GM18498 (cell line): Measurements from ENCODE around the gene MAP3K14.

ENCODE experiments used
- ATAC-seq: cut with Tn5 transposase; IDR thresholded peaks from one replicate; pipeline ENCODE4 v1.9.1; 2021; ENCODE audit warnings: mild to moderate bottlenecking, moderate library complexity; ENCODE audit not compliant: unreplicated experiment

Gene MAP3K14

DNA sequence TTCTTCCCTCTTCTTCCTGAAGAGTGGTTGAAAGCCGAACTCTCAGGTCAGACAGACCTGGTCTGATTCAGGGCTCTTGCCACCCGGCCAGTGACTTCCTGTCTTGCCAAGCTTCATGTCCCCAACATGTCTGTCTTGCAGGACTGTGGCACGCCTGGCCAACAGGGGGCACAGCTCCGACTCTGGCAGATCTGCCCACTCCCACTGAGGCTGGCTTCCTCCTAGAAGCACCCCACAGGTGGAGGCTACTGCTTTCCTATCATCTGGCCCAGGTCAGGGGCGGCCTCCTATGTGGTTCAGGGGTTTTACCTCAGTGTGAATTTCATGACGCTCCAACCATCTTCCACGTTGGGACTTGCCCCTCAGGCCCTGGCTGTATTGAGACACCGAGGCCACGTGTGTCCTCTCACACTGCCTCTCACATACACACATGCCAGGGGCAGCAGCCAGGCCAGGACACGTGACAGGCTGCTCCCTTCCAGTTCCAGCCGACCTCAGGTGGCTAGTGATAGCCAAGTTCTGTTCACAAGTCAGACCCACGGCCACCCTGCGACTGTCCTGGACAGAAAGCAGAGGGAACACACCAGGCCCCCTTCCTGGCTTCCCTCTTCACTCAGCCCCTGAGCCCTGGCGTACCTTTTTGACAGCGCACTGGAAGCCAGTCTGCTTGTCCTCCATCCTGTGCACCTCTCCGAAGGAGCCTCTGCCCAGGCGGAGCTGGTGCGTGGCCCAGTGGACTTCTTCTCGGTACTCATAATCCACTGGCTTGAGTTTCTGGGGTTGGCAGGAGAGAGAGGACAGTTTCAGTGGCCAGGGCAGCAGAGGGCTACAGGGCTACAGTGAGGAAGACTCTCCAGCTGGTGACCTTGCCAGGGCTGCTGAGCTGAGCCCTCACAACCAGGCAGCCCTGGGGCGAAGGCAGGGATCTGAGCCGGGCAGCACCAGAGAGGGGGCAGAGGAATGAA, 32.4 kb downstream of the MAP3K14 start:
- ATAC-seq: no peak

GRCh38 chr17:45283711-45284110, 33.1 kb downstream of the MAP3K14 start:
- no peak for ATAC-seq

DNA sequence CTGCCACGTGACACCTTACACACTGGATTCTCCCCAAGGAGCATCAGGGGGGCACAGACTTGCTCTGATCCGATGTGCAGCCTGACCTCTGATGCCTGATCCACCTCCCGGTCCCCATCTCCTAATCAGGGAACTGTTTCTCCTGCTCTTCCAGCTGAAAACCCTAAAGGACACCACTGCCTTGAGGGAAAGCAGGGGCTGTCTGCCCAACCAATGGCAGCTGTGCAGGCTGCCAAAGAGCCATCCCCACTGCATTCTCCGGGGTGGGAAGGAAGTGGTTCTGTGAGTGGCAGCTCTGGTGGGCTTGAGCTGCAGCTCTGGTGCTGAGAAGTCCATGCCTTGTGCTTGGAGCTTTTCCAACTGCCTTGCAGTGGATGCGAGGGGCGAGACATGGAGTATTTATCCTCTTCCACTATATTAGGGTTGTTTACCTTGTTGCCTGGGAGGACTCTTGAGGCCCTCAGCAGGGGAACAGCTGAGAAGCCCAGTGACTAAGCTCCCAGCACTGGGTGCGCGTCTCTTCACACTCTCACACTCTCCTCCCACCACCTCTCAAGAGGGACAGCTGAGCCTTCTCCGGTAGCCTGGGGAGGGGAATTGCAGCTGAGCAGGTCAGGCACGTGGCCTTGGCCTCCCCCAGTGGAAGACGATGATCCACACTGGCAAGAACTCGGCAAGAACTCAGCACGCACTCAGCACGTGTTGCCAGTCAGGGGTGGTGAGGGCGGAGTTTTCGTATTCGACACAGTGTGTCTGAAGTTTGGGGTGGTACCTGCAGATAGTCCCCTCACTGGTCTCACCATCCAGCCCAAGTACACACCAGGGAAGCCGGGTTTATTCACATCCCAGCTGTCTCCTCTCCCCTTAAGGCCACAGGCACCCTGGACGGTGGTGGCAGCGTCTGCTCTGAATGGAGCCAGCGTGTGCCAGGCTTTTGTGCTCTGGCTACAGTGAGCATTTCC, 33.9 kb downstream of the MAP3K14 start:
- ATAC-seq: no peak

GRCh38 chr17:45279898-45280297, 36.9 kb downstream of the MAP3K14 start:
- ATAC-seq: no peak

- no peak for ATAC-seq
These were observed 38.8 kb downstream of the MAP3K14 start for GRCh38 chr17:45277992-45278391.

GRCh38 chr17:45277216-45277849, 39.5 kb downstream of the MAP3K14 start:
- no peak for ATAC-seq

GRCh38 chr17:45276031-45276430, 40.8 kb downstream of the MAP3K14 start:
- ATAC-seq: no peak

GRCh38 chr17:45274033-45274432, 42.8 kb downstream of the MAP3K14 start:
- ATAC-seq: no peak

DNA sequence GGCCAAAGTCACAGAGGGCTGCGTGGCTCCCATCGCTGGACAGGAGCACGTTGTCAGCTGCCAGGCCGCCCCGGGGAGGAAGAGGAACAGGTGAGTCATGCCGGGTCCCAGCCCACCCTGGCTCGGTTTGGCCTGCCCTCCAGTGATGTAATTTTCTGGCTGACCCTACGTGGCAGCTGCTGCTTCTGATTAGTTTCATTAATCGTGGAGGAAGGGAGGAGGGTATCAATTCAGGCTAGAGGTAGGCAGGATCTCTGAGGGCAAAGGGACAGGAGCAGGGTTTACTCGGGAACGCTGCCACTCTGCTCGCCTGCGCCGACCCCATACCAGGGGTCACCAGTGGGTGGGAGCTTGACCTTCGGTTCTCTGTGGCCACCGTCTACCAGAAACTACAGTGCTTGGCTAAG, 43.3 kb downstream of the MAP3K14 start:
- ATAC-seq: no peak

DNA sequence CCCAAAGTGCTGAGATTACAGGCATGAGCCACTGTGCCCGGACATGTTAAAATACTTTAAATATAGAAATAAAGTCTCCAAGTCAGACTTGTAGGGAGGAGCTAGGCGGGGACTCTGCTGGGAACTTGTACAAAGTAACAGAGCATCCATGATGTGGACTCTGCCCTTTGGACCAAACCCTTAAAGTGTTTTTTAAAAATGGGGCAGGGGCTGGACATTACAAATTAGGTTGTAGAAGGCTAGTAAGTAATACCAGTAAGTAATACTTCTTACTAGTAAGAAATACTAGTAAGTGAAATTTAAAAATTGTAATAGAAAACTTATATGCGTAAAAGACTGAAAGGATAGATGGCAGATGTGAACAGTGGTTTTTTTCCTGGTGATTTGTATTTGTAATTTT, 45.2 kb downstream of the MAP3K14 start:
- no peak for ATAC-seq

DNA sequence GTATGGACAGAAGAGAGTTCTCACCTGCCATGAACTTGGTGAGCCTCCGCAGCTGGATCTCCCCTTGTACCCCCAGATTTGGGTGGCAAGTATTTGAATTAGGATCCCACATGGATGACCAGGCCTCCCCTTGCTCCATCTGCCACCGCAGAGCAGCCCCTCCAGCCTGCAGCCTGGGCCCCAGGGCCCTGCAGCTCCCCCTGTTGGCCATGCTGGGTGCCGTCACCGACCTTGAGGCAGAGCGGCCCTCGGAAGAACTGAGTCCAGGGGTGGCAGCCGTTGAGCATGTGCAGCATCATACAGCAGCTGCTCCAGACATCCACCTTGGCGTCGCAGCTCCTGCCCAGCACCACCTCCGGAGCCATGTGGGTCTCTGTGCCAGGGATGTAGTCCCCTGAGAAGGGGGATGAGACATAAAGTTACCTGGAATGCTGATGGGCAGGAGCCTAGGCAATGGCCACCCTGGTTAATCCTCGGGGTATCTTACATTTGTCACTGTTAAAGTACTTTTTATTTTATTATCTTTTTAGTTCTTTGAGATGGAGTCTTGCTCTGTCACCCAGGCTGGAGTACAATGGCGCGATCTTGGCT, 45.9 kb downstream of the MAP3K14 start:
- no peak for ATAC-seq

DNA sequence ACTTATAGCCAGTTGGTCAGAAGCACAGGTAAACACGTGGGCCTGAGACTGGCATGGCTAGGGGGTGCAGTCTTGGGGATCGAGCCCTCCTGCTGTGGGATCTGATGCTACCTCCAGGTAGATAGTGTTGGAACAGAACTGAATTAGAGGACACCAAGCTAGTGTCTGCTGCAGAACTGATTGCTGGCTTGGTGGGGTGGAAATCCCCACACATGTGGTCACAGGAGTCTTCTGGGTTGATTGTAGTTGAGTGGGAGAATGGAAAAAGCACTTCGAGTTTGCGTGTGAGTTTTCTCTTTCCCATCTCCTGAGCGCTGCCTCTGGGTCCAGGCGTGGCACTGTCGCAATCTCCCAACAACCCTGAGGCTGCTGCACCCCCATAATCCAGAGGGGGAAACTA, 46.9 kb downstream of the MAP3K14 start:
- no peak for ATAC-seq

- no peak for ATAC-seq
These were observed 49.3 kb downstream of the MAP3K14 start for GRCh38 chr17:45267436-45268055.

DNA sequence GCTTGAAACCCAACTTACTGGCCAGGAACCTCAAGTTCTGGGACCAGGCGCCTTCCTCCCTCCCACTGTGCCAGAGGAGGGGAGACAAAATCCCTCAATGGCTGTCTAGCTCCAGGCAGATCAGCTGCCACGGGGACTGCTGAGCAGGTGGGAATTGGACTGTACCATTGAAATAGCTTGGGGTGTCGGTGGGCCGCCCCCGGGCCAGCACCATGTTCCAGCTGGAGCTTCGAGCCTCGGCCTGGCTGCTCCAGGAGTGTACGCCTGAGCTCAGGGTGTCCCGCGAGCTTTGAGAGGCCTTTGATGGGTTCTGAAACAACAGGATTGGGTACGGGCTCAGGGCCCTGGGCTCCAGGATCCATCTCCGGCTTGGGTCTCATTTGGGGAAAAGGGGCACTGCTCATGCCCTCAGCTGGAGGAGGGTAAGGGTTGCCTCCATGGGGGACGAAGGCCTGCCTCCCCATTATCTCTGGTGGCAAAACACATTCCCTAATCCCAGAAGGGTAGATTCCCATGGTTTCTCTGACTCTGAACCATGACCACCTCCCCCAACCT, 50.4 kb downstream of the MAP3K14 start:
- ATAC-seq: no peak

DNA sequence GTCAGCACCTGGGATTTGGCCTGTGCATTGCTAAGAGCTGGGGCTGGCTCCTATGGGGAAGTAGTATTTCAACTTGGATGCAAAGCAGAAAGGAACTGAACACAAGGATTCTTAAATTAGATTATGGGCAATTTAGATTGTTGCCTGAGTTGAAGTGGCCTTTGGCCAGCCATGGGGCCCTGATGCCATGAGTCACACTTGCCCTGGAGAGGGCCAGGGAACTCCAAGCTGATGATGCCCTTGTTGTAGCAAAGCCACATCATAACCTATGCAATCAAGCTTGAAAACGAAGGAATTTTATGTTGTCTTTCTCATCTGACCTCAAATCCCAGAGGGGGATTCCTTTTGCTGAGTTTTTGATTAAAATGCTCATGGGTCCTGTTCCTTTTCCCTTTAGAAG, 51.0 kb downstream of the MAP3K14 start:
- no peak for ATAC-seq

DNA sequence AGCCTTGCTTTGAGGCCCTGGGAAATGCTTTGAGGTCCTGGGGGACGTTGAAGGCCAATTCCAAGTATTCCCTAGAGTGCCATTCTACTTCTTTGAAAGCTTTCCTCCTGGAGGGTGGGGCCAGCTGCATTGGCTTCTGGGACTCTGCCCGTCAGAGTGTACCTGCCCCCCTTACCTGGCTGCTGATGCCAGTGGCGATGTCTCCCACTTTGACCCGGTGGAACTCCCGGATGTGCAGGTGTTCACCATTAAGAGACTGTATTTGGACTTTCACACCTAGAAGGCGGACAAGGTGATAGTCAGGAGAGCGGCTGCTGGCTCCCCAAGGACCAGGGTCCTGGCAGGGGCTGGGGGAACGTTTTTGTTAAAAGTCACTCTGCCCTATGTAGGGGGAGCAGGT, 51.8 kb downstream of the MAP3K14 start:
- no peak for ATAC-seq

- ATAC-seq: no peak
These were observed 52.4 kb downstream of the MAP3K14 start for GRCh38 chr17:45264430-45264829.

- no peak for ATAC-seq
These were observed 53.4 kb downstream of the MAP3K14 start for GRCh38 chr17:45263477-45263860.

DNA sequence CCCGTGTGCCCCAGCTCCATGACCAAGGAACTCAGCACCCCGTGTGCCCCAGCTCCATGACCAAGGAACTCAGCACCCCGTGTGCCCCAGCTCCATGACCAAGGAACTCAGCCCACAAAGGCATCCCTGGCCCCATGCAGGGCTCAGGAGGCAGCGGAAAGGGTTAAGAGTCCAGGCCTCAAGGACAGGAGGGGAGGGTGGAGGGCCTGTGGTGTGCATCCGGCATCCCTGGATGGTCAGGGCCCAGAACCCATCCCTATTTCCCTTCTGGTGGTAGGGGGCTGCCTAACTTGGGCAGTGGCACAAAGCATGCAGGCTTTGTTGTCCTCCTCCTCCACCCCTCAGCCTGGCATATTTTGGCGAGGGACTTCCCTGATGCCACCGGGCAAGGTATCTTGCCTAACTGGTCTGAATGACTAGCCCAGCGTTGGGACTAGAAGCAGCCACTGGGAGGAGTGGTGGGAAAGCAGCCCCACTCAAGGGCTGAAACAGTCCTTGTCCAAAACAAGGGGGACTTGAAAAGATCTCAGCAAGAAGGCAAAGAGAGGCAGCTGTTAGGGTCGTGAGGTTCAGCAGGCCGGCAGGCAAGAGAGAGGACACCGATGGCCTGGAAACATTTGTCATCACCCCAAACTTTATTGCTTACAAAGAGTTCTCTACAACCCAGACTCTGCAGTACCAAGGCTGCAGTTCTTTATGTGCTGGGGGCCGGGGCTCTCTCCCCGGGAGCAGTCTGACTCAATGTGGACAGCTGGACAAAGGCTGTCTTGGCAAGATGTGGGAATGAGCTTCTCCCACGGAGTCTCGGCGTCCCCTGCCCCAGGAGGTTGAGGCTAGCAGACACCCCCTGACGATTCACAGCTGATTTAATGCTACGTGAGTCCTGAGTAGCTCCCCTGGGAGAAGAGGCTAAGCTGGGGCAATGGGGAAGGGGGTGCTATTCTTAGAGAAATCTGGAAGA, 54.0 kb downstream of the MAP3K14 start:
- ATAC-seq: no peak
